Endodermal cell (in vitro differentiated cells): ENCODE measurements around the gene HAUS8. TPM values are rescaled to one million over a fixed set of nuclear protein-coding genes. Genes with fewer than 3 reads are reported as not detected.

Source experiments
- DNase-seq: peaks from one replicate; pipeline ENCODE4 v3.0.0-alpha.2; 2017
- H3K27ac ChIP-seq: 2 replicates; pipeline ENCODE4 v1.5.1; 2013; ENCODE audit warnings: mild to moderate bottlenecking, low read depth, low read length, moderate library complexity
- H3K27me3 ChIP-seq: 2 replicates; pipeline ENCODE4 v1.6.1; 2013; ENCODE audit warnings: mild to moderate bottlenecking, low read length, moderate library complexity; ENCODE audit not compliant: insufficient read depth, control insufficient read depth, poor library complexity, severe bottlenecking
- H3K36me3 ChIP-seq: 2 replicates; pipeline ENCODE4 v1.7.0; 2013; ENCODE audit warnings: mild to moderate bottlenecking, low read length, moderate library complexity; ENCODE audit not compliant: control insufficient read depth, insufficient read depth
- H3K4me1 ChIP-seq: one replicate; pipeline ENCODE4 v1.7.0; 2013; ENCODE audit warnings: low read length; ENCODE audit not compliant: control insufficient read depth, insufficient read depth
- H3K4me3 ChIP-seq: 2 replicates; pipeline ENCODE4 v1.5.1; 2013; ENCODE audit warnings: mild to moderate bottlenecking, low read length, moderate library complexity
- H3K9ac ChIP-seq: 2 replicates; pipeline ENCODE4 v1.6.1; 2013; ENCODE audit warnings: mild to moderate bottlenecking, low read length, moderate library complexity; ENCODE audit not compliant: poor library complexity, severe bottlenecking; ENCODE audit errors: extremely low read depth
- H3K9me3 ChIP-seq: 2 replicates; pipeline ENCODE4 v1.6.1; 2013; ENCODE audit warnings: mild to moderate bottlenecking, low read length, moderate library complexity; ENCODE audit not compliant: control insufficient read depth
- H3K27ac Mint-ChIP-seq: 2 replicates; pipeline ENCODE4 v1.8.0; 2020; ENCODE audit warnings: mixed read lengths
- H3K27me3 Mint-ChIP-seq: 2 replicates; pipeline ENCODE4 v1.8.0; 2021; ENCODE audit warnings: mild to moderate bottlenecking, mixed read lengths; ENCODE audit not compliant: insufficient read depth
- H3K36me3 Mint-ChIP-seq: 2 replicates; pipeline ENCODE4 v1.8.0; 2020; ENCODE audit warnings: low read depth, mixed read lengths
- H3K4me1 Mint-ChIP-seq: 2 replicates; pipeline ENCODE4 v1.8.0; 2020; ENCODE audit warnings: mixed read lengths
- H3K4me3 Mint-ChIP-seq: 2 replicates; pipeline ENCODE4 v1.8.0; 2020; ENCODE audit warnings: mild to moderate bottlenecking, moderate library complexity, mixed read lengths
- H3K9me3 Mint-ChIP-seq: 2 replicates; pipeline ENCODE4 v1.8.0; 2020; ENCODE audit warnings: mild to moderate bottlenecking, mixed read lengths
- CTCF ChIP-seq: fragments of 200-600 bp; sonication (generic); conservative IDR thresholded peaks from 2 replicates; pipeline ENCODE4 v1.5.0; 2021; ENCODE audit warnings: antibody characterized with exemption, mild to moderate bottlenecking
- WGBS, 2 experiments: methylation state at CpG; one replicate each; pipeline versions ENCODE4 v1.1.5 to v1.1.7; 2013; ENCODE audit warnings: missing lambda C conversion rate in 2 of 2, mixed read lengths in 1 of 2; ENCODE audit not compliant: insufficient coverage in 1 of 2, insufficient read length in 1 of 2; 5-methylcytosine and 5-hydroxymethylcytosine counted together
- total RNA-seq, 2 donors: library from RNA; stranded (reverse); fragmentation: NEBNext Ultra II Directional in 1 of 2; extraction: Animal tissue kit (Norgen Biotek cat#: 25700) in 1 of 2; gene quantifications; 2 replicates in 1 of 2; 3 replicates in 1 of 2; pipeline ENCODE4 v1.2.1, GENCODE V29; 2021

HAUS8 gene
- total RNA-seq, 2 donors from 2014 or later: 19.4 to 19.9 TPM

- H3K9ac ChIP-seq: no peak overlapping the region
- H3K4me3 Mint-ChIP-seq: no peak overlapping the region
Measured at GRCh38 chr19:17055636-17056035, 19.6 kb downstream of the HAUS8 start.

GRCh38 chr19:17054746-17055145 is 20.5 kb downstream of the HAUS8 start:
- H3K36me3 ChIP-seq: peaks cover 62% of the 10 kb centered on the region
- H3K27ac ChIP-seq: no peak overlapping the region
- Mint-ChIP-seq H3K9me3 (no peaks in the 10 kb centered on the region), H3K4me3 (no peak overlapping the region), H3K36me3 (peaks cover 53% of the 10 kb centered on the region), H3K27ac (no peak overlapping the region), H3K27me3 (no peaks in the 10 kb centered on the region), H3K4me1 (no peaks in the 10 kb centered on the region)
- H3K9me3 ChIP-seq: peaks cover 10% of the 10 kb centered on the region
- no peak for DNase-seq
- H3K4me3 ChIP-seq: no peak overlapping the region
- WGBS, 2 experiments: 95 to 98% methylated on average over 3 of the region's 5 CpGs
- H3K27me3 ChIP-seq: no peaks in the 10 kb centered on the region
- no peaks in the 10 kb centered on the region for H3K4me1 ChIP-seq
- TF ChIP-seq CTCF: no peak
- H3K9ac ChIP-seq: no peak overlapping the region

More at GRCh38 chr19:17055636-17056035, 19.6 kb downstream of the HAUS8 start:
- no peak for TF ChIP-seq CTCF
- H3K36me3 ChIP-seq: peaks cover 60% of the 10 kb centered on the region
- 94 to 97% methylated on average over 15 of the region's 15 CpGs for WGBS, 2 experiments
- no peaks in the 10 kb centered on the region for H3K27me3 ChIP-seq
- peaks cover 11% of the 10 kb centered on the region for H3K9me3 ChIP-seq
- H3K27ac Mint-ChIP-seq: no peak overlapping the region
- H3K36me3 Mint-ChIP-seq: peaks cover 49% of the 10 kb centered on the region
- H3K4me3 ChIP-seq: no peak overlapping the region
- H3K27me3 Mint-ChIP-seq: no peaks in the 10 kb centered on the region
- H3K4me1 Mint-ChIP-seq: no peaks in the 10 kb centered on the region
- no peak for DNase-seq
- no peak overlapping the region for H3K27ac ChIP-seq
- no peaks in the 10 kb centered on the region for H3K4me1 ChIP-seq
- H3K9me3 Mint-ChIP-seq: no peaks in the 10 kb centered on the region

GRCh38 chr19:17052439-17052838 is 22.8 kb downstream of the HAUS8 start:
- H3K4me1 ChIP-seq: no peaks in the 10 kb centered on the region
- H3K27me3 ChIP-seq: no peaks in the 10 kb centered on the region
- TF ChIP-seq CTCF: peak; percentile 80
- peaks cover 39% of the 10 kb centered on the region for H3K36me3 Mint-ChIP-seq
- no peak overlapping the region for H3K27ac Mint-ChIP-seq
- peaks cover 49% of the 10 kb centered on the region for H3K36me3 ChIP-seq
- no peak overlapping the region for H3K4me3 Mint-ChIP-seq
- H3K4me1 Mint-ChIP-seq: no peaks in the 10 kb centered on the region
- no peaks in the 10 kb centered on the region for H3K27me3 Mint-ChIP-seq
- 72 to 73% methylated on average over 4 to 8 of the region's 8 CpGs for WGBS, 2 experiments
- H3K9ac ChIP-seq: no peak overlapping the region
- H3K4me3 ChIP-seq: no peak overlapping the region
- no peak overlapping the region for H3K27ac ChIP-seq
- H3K9me3 Mint-ChIP-seq: no peaks in the 10 kb centered on the region
- no peaks in the 10 kb centered on the region for H3K9me3 ChIP-seq
- peak; percentile 87 for DNase-seq
